ENCODE measurements around the gene PTPRK.

DNA sequence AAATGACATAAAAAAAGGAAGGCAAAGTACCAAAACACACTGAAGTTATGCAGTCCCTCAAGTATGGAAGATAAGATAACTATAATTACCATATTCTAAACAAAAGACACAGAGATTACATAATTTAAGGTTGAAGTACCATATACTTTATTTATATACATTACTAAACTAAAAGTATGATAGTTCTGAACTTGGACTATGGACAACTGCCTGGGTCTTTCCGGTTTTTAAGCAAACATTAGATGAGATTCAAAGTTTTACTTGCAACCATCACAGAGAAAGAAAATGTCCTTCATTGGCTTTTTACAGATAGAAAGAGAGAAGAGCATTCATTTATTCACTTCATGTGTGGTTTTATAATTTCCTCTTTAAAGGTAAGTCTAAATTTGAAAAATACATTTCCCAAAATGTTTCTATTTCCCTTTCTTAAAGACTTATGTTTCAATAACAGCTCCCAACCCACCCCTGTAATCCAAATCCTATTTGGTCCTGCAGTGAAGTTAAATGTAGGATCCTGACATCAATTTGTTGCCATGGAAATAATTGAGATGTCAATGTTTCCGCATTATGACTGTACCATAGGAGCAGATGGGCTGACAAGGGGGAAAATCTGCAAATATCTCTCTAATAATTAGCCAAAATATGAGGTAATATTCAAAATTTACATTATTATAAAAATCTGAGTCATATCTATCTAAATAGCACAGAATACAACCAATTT is 63.7 kb downstream of the PTPRK start:
- TF ChIP-seq, protein P1, sequence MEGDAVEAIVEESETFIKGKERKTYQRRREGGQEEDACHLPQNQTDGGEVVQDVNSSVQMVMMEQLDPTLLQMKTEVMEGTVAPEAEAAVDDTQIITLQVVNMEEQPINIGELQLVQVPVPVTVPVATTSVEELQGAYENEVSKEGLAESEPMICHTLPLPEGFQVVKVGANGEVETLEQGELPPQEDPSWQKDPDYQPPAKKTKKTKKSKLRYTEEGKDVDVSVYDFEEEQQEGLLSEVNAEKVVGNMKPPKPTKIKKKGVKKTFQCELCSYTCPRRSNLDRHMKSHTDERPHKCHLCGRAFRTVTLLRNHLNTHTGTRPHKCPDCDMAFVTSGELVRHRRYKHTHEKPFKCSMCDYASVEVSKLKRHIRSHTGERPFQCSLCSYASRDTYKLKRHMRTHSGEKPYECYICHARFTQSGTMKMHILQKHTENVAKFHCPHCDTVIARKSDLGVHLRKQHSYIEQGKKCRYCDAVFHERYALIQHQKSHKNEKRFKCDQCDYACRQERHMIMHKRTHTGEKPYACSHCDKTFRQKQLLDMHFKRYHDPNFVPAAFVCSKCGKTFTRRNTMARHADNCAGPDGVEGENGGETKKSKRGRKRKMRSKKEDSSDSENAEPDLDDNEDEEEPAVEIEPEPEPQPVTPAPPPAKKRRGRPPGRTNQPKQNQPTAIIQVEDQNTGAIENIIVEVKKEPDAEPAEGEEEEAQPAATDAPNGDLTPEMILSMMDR (IDR thresholded peaks at IDR 0.05), result no peak
- no peak for TF ChIP-seq EZH2 (IDR thresholded peaks at IDR 0.05; ENCODE audit: borderline replicate concordance, insufficient read depth, low read depth, low read length, poor library complexity, severe bottlenecking)
